C4-2B (cell line): ENCODE data around the gene RALGPS2.

ENCODE experiments used
- H3K27ac ChIP-seq: fragments of 450-650 bp; 2 replicates; pipeline ENCODE4 v1.5.1; 2017
- ZFX ChIP-seq: fragments of 450-650 bp; IDR thresholded peaks from 2 replicates; pipeline ENCODE4 v1.6.1; 2017
- TF ChIP-seq, protein P1 (sequence below): fragments of 450-650 bp; conservative IDR thresholded peaks from 2 replicates; pipeline ENCODE4 v1.5.1; 2017; ENCODE audit warnings: mild to moderate bottlenecking

Gene RALGPS2

DNA sequence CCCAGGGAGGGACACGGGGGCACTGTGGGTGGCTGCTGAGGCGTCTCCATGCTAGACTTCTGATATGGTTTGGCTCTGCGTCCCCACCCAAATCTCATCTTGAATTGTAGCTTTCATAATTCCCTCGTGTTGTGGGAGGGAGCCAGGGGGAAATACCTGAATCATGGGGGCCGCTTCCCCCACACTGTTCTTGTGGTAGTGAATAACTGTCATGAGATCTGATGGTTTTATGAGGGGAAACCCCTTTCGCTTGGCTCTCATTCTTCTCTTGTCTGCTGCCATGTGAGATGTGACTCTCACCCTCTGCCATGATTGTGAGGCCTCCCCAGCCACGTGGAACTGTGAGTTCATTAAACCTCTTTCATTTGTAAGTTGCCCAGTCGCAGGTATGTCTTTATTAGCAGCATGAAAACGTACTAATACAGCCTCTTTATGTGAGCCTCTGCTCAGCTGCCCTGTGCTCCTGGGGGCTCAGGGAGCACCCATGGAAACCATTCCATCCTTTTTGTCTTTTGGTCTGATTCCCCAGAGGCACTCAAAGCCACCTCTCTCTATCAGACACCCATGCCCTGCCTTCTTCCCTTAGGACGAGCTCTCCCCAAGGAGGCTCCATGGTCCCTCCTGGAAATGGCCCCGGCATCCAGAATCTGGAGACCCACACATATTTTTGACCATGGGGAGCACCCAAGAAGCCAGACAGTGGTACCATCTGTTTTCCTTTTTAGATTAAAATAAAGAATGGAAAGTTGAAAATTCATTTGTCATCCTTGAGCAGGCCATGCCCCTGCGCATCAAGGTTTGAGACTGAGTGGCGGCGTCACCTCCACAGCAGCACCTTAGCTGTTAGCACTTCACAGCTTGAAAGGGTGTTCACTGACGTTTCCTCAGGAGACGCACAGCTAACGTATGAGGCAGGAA lies 234.8 kb downstream of the RALGPS2 start:
- TF ChIP-seq, protein P1, sequence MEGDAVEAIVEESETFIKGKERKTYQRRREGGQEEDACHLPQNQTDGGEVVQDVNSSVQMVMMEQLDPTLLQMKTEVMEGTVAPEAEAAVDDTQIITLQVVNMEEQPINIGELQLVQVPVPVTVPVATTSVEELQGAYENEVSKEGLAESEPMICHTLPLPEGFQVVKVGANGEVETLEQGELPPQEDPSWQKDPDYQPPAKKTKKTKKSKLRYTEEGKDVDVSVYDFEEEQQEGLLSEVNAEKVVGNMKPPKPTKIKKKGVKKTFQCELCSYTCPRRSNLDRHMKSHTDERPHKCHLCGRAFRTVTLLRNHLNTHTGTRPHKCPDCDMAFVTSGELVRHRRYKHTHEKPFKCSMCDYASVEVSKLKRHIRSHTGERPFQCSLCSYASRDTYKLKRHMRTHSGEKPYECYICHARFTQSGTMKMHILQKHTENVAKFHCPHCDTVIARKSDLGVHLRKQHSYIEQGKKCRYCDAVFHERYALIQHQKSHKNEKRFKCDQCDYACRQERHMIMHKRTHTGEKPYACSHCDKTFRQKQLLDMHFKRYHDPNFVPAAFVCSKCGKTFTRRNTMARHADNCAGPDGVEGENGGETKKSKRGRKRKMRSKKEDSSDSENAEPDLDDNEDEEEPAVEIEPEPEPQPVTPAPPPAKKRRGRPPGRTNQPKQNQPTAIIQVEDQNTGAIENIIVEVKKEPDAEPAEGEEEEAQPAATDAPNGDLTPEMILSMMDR = no peak
- H3K27ac ChIP-seq = no peak overlapping the region

DNA sequence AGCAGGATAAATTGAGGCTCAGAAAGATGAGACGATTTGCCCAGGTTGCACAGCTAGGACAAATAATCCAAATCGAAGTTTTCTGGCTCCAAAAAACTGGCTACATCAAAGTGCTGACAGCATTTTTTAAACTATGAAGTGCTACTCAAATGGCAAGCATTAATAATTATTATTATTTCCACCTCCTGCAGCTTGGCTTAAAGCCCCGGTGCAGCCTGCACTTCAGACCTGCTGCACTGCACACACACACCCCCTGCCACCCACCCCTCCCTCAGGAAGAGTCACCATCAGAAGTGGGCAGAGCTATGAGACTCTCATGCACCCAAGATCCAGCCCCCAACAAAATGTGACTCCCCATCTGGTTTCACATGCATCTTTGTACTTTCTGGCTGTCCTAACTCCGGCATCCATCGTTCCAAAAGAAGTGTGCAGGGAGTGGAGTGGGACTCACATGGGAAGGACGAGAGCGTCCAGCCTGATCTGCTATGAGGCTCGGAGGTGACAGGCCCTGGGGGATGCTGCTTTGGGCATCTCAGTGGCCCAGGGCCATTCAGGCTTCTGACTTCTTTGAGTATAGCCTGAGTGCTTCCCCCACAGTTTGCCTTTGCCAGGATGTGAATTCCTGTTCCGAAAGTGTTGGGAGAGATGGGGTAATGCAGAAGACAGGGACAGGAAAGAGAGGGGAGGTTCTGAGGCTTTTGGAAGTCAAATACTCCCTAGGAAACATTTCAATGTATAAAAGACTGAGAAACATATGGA lies 235.6 kb downstream of the RALGPS2 start:
- H3K27ac ChIP-seq = no peak overlapping the region
- TF ChIP-seq, protein P1 = no peak
- TF ChIP-seq ZFX = no peak

DNA sequence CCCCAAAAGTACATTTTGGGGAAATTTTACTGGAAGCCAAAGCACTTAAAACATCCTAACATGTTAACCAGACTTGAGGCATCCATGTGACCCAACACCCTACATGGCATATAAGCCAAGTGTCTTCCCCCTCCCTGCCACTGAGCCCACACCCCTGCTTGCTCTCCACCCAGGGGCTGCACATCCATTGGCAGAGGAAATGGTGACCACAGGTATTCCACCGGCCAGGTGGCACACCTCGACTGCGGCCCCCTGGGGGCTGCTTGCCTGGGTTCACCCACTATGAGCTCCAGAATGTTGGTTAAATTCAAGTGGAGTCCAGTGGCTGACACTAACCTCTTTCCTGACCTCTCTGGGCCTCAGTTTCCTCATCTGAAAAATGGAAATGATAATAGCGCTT lies 236.3 kb downstream of the RALGPS2 start:
- no peak for TF ChIP-seq ZFX
- TF ChIP-seq, protein P1 = no peak

GRCh38 chr1:178961868-178962267 lies 236.8 kb downstream of the RALGPS2 start:
- TF ChIP-seq, protein P1 = no peak
- no peak for TF ChIP-seq ZFX
- no peak overlapping the region for H3K27ac ChIP-seq

More for the DNA sequence above, 236.3 kb downstream of the RALGPS2 start:
- H3K27ac ChIP-seq = no peak overlapping the region

DNA sequence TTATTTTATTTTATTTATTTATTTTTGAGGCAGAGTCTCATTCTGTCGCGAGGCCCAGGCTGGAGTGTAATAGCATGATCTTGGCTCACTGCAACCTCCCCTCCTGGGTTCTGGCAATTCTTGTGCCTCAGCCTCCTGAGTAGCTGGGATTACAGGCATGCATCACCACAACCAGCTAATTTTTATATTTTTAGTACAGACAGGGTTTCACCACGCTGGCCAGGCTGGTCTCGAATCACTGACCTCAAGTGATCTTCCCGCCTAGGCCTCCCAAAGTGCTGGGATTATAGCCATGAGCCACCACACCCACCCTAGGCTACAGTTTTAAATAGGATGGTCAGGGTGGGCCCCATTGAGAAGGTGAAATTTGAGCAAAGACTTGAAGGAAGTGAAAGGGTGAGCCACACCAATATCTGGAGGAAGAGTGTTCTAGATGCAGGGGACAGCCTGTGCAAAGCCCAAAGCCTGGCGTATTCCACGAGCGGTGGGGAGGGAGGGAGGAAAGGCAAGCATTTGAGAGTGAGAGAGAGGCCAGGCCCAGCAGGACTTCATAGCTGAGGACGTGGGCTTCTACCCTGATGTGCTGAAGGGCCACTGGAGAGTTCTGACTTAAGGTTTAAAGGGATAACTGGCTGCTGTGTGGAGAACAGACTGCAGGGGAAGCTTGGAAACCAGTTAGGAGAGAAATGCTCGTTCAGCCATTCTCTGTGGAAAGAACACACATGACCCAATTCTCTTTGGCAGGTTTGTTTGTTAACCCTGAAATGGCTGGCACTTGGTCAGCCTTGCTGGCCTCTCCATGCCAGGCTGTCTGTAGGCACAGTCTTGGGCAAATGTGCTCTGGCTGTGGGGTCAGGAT lies 238.0 kb downstream of the RALGPS2 start:
- no peak overlapping the region for H3K27ac ChIP-seq
- TF ChIP-seq, protein P1 = no peak
- TF ChIP-seq ZFX = no peak

- H3K27ac ChIP-seq = no peak overlapping the region
- TF ChIP-seq ZFX = no peak
- TF ChIP-seq, protein P1 = no peak
These were observed 239.7 kb downstream of the RALGPS2 start for GRCh38 chr1:178964469-178965330.
